Loucy (cell line): ENCODE data around the gene XYLB.

Source experiments
- EZH2phosphoT487 ChIP-seq: fragments of 200-600 bp; IDR thresholded peaks from 2 replicates; pipeline ENCODE4 v1.6.1; 2018; ENCODE audit warnings: antibody characterized with exemption, mild to moderate bottlenecking, moderate library complexity, borderline replicate concordance
- TF ChIP-seq, protein P1 (sequence below): fragments of 200-600 bp; sonication (generic); conservative IDR thresholded peaks from 2 replicates; pipeline ENCODE4 v1.5.1; 2014; ENCODE audit warnings: mild to moderate bottlenecking, antibody characterized with exemption, low read length

- TF ChIP-seq, protein P1, sequence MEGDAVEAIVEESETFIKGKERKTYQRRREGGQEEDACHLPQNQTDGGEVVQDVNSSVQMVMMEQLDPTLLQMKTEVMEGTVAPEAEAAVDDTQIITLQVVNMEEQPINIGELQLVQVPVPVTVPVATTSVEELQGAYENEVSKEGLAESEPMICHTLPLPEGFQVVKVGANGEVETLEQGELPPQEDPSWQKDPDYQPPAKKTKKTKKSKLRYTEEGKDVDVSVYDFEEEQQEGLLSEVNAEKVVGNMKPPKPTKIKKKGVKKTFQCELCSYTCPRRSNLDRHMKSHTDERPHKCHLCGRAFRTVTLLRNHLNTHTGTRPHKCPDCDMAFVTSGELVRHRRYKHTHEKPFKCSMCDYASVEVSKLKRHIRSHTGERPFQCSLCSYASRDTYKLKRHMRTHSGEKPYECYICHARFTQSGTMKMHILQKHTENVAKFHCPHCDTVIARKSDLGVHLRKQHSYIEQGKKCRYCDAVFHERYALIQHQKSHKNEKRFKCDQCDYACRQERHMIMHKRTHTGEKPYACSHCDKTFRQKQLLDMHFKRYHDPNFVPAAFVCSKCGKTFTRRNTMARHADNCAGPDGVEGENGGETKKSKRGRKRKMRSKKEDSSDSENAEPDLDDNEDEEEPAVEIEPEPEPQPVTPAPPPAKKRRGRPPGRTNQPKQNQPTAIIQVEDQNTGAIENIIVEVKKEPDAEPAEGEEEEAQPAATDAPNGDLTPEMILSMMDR, result no peak
- no peak for TF ChIP-seq EZH2phosphoT487
Observed at GRCh38 chr3:38361496-38361895, 14.9 kb downstream of the XYLB start.
